SK-N-SH treated with all-trans-retinoic acid at 6 μM for 48 hours (cell line): ENCODE measurements around the gene LIPK.

Experiments used
- ARNTL ChIP-seq: fragments of 450-650 bp; formaldehyde crosslinking; IDR thresholded peaks from 2 replicates; pipeline ENCODE4 v1.5.0; 2020; ENCODE audit warnings: low read depth, mild to moderate bottlenecking, moderate library complexity, borderline replicate concordance
- CSDC2 ChIP-seq: fragments of 250-450 bp; sonication (Bioruptor Pico); IDR thresholded peaks from 2 replicates; pipeline ENCODE4 v1.5.0; 2020; ENCODE audit warnings: mild to moderate bottlenecking, moderate library complexity
- ESRRG ChIP-seq: fragments of 250-450 bp; sonication (Bioruptor Pico); IDR thresholded peaks from 2 replicates; pipeline ENCODE4 v1.6.1; 2021; ENCODE audit warnings: mild to moderate bottlenecking
- OSR1 ChIP-seq: fragments of 250-450 bp; sonication (Bioruptor Pico); IDR thresholded peaks from 2 replicates; pipeline ENCODE4 v1.8.0; 2022; ENCODE audit warnings: moderate library complexity, mild to moderate bottlenecking, inconsistent platforms
- PATZ1 ChIP-seq: fragments of 250-450 bp; sonication (Bioruptor Pico); IDR thresholded peaks from 2 replicates; pipeline ENCODE4 v1.8.0; 2020; ENCODE audit warnings: mild to moderate bottlenecking, moderate library complexity, borderline replicate concordance
- PPARA ChIP-seq: fragments of 250-450 bp; sonication (Bioruptor Pico); IDR thresholded peaks from 2 replicates; pipeline ENCODE4 v1.5.0; 2020; ENCODE audit warnings: mild to moderate bottlenecking, borderline replicate concordance
- TSHZ2 ChIP-seq: fragments of 250-450 bp; sonication (Bioruptor Pico); IDR thresholded peaks from 2 replicates; pipeline ENCODE4 v1.5.0; 2020; ENCODE audit warnings: mild to moderate bottlenecking, moderate library complexity
- ZC3H10 ChIP-seq: fragments of 250-450 bp; sonication (Bioruptor Pico); IDR thresholded peaks from 2 replicates; pipeline ENCODE4 v1.5.1; 2021; ENCODE audit warnings: mild to moderate bottlenecking, moderate library complexity
- ZNF70 ChIP-seq: fragments of 450-650 bp; formaldehyde crosslinking; IDR thresholded peaks from 2 replicates; pipeline ENCODE4 v1.5.0; 2020; ENCODE audit warnings: mild to moderate bottlenecking, moderate library complexity

- TF ChIP-seq ESRRG (CRISPR knock-in tag): no peak
- no peak for TF ChIP-seq ZNF70
- no peak for TF ChIP-seq OSR1 (CRISPR knock-in tag)
- TF ChIP-seq PATZ1 (CRISPR knock-in tag): no peak
- TF ChIP-seq PPARA (CRISPR knock-in tag): no peak
- no peak for TF ChIP-seq CSDC2 (CRISPR knock-in tag)
- TF ChIP-seq TSHZ2 (CRISPR knock-in tag): no peak
- TF ChIP-seq ARNTL (CRISPR knock-in tag): no peak
- no peak for TF ChIP-seq ZC3H10
These were observed 75.2 kb downstream of the LIPK start for GRCh38 chr10:88781206-88781605.
